Cardiac fibroblast (primary cell): Measurements from ENCODE around the gene ST8SIA5.
A peak's percentile ranks its signal among the peaks of the same experiment; 100 is the strongest.

Experiments
- DNase-seq, 2 donors: peaks; one replicate each; pipeline versions ENCODE4 v3.0.0 to v3.0.0-alpha.2; 2010; ENCODE audit warnings: low read depth in 2 of 2
- H3K4me3 ChIP-seq, 2 donors: replicated peaks in 1 of 2; 1 replicate in 1 of 2; 2 replicates in 1 of 2; pipeline ENCODE4 v1.5.1; 2011; ENCODE audit warnings: low read depth in 2 of 2, low read length in 2 of 2, mild to moderate bottlenecking in 2 of 2, moderate library complexity in 1 of 2
- TF ChIP-seq, protein P1 (sequence below): IDR thresholded peaks from one replicate; pipeline ENCODE4 v1.5.1; 2011; ENCODE audit warnings: low read depth, mild to moderate bottlenecking, low read length, inconsistent platforms

Gene ST8SIA5

DNA sequence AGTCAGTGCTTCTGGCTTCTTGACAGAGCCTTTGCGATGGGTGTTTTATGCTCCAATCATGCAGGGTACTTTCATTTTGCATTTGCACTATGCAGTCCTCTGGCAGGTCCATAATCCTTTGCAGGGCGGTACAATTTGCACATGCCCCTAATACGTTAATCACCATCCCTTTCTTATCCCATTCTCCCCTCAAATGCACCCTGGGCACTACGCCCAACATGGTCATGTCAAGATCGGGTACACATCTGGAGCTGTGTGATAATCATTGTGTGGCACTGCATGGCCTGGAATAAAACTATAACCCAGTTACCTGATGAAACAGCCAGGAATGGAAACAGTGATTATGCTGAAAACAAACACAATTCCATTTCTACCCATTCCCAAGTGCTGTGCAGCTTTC, 127.5 kb downstream of the ST8SIA5 start:
- TF ChIP-seq, protein P1, sequence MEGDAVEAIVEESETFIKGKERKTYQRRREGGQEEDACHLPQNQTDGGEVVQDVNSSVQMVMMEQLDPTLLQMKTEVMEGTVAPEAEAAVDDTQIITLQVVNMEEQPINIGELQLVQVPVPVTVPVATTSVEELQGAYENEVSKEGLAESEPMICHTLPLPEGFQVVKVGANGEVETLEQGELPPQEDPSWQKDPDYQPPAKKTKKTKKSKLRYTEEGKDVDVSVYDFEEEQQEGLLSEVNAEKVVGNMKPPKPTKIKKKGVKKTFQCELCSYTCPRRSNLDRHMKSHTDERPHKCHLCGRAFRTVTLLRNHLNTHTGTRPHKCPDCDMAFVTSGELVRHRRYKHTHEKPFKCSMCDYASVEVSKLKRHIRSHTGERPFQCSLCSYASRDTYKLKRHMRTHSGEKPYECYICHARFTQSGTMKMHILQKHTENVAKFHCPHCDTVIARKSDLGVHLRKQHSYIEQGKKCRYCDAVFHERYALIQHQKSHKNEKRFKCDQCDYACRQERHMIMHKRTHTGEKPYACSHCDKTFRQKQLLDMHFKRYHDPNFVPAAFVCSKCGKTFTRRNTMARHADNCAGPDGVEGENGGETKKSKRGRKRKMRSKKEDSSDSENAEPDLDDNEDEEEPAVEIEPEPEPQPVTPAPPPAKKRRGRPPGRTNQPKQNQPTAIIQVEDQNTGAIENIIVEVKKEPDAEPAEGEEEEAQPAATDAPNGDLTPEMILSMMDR, result no peak

DNA sequence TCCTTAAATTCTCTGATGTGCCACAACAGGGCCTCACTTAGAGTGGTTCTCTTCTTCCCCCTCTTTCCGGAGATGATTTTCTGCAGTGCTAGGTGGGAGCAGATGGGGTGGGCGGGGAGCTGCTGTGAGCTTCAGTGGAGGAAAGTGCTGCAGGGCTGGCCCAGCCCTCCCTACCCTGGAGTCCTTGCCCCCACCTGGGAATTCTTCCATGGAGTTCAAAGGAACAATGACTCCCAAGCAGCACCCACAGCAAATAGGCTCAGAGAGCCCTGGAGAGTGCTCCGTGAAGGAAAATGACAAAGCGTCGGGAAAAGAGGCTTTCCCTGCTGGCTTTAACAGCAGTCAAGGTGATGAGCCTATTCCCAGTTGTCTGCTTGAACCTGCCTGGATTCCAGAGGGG, 128.6 kb downstream of the ST8SIA5 start:
- DNase-seq, result no peak
- TF ChIP-seq, protein P1, result no peak
- H3K4me3 ChIP-seq, result no peak overlapping the region

More for the DNA sequence above, 127.5 kb downstream of the ST8SIA5 start:
- DNase-seq, result no peak
- H3K4me3 ChIP-seq, result no peak overlapping the region

DNA sequence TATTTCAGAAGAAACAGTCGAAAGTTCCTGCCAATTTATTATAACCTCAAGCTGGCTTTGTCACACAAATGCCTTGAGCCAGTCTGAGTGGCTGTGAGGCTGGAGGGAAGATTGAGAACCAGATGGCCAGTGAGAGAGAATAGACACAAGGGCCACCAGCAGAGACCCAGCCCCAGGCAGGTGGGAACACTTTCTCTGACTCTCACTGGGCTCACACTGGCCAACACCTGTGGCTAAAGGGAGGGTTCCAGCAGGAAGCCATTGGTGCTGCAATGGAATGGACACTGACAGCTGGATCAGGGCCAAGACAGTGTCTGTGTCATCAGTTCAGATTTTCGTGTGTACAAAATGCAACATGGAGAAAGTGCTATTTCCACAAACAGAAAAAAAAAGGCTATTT, 129.7 kb downstream of the ST8SIA5 start:
- no peak overlapping the region for H3K4me3 ChIP-seq
- DNase-seq, result no peak
- TF ChIP-seq, protein P1, result no peak

DNA sequence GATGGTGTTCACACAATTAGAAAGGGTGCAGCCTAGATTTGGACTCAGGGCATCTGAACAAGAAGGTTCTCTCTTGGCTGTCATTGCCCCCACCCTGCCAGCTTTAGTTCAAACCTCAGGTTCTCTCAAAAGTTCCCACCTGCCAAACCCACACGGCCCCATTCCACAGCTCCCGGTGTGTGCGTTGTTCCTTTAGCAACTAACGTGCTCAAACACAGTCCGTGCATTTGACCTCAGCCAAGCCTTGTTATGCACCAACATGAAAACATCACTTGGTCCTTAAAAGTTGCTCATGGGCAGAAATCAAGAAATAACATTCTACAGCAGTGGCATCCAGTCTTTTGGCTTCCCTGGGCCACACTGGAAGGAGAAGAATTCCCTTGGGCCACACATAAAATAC, 131.8 kb downstream of the ST8SIA5 start:
- no peak overlapping the region for H3K4me3 ChIP-seq
- TF ChIP-seq, protein P1, result no peak
- DNase-seq, result no peak

DNA sequence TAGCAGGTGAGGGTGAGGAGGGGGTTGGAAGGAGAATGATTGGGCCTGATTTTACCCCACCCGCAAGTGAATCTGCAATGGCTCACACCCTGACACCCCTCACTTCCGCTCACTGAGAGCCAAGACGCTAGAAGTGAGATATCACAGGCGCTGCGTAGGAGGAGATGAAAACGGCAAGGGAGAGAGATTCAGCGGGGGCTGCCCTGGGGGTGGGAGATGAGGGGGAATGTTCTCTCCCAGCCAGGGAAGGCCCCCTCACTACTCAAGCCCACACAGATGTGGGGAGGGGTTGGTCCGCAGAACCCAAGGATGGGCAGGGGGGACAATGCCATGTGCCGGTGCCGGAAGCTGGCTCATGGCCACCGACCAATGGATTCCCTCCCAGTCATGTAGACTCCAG, 132.7 kb downstream of the ST8SIA5 start:
- no peak for DNase-seq
- no peak overlapping the region for H3K4me3 ChIP-seq
- TF ChIP-seq, protein P1, result no peak

DNA sequence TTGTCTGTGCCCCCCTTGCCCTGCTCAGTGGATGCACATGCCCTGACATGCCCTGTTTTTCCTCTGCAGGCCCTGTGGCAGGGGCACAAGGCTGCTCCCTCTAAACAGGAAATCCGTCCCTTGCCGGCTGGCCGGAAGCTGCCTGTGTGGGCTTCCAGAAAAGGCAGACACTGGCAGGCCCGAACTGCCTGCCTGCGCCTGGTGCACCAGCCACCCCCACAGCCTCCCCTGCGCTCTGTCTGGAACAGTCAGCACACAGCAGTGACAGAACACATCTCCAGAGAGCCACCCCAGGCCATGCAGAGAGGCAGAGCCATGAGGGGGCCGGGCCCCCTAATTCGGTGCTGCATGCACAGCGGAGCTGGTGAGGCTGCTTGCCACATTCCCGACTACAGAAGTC, 133.3 kb downstream of the ST8SIA5 start:
- H3K4me3 ChIP-seq, result no peak overlapping the region
- peak in 1 of 2 donors; percentile 7 for DNase-seq
- TF ChIP-seq, protein P1, result no peak

DNA sequence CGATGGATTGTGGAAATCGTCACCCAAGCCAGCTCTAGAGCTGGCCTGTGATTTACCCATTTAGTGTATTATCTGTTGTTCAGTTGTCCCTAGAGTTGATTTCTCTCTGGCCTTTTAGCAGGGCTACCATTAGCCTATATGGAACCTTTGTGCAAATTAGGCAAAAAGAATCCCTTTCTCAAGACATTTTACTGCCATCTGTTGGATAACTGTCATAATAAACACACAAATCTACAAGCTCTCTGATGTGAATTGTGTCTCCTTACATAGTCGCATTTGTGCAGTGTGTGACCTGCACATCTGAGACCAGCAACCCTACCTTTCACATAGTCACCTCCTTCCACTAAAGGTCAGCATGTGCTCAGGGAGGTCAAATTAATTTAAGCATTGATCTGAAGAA, 133.9 kb downstream of the ST8SIA5 start:
- DNase-seq, result peak; percentile 22 to 24
- TF ChIP-seq, protein P1, result no peak
- no peak overlapping the region for H3K4me3 ChIP-seq
